GM18507 (cell line): ENCODE measurements around the gene PELI2.

Experiments
- DNase-seq: peaks from one replicate; pipeline ENCODE4 v3.0.0; 2011; ENCODE audit warnings: low read depth; ENCODE audit not compliant: insufficient read length; ENCODE audit errors: extremely low spot score
- FAIRE-seq: peaks from 2 replicates; lab custom pipeline; 2011; peaks lifted over from hg19 to GRCh38; lab: Jason Lieb, UNC

The PELI2 gene

DNA sequence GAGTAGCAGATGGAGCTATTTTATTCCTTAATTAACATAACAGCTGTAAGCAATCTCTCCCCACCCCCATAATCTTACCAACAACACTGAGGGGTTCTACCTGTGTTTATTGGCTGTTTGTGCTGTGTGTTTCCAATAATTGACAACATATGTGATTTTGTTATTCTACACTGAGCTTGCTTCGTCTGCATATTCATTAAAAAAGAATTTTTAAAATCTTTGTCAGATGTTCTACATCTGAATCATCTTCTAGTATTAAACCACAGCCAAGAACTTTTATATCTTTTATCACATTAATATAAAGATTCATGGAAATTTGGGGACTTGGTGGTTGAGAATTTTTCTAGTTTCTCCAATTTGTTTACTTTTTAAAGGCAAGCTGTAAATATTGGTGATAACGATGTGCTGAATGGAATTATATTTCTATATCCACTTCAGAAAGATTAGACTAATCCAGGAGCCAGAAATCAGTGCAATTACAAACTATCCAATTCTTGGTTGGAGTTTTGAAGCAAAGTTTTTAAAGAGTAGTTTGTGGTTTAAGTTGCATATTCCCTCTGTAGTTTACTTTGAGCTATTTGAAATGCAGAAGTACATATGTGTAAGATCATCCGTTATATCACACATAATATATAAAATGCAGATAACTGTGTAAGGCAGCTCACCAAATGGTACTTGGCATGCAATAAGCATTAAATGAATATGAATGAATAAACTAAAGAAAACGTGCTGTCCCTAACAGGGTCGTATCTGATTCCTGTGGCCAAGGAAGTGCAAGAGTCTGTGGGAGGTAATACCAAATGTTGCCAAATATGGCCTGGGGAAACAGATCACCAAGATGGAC lies 206.9 kb downstream of the PELI2 start:
- FAIRE-seq = no peak
- DNase-seq = no peak

DNA sequence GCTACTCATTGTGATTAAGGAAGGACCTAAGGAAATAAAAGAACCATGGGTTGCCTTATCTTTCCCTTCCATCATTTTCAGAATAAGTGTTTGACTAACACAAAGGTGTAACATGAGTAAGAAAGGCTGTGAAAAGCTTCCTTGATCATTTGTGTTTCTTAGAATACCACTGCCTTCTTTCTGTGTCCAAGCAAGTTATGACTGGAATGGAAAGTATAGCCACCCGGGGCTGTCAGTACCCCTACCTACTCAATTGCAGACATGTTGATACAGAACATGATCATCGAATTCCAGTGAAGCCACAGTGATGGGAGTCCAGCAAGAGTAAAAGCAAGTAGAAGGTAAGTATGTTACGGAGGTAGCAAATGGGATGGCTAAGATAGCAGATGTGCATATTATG lies 209.8 kb downstream of the PELI2 start:
- FAIRE-seq (no peak), DNase-seq (no peak)

DNA sequence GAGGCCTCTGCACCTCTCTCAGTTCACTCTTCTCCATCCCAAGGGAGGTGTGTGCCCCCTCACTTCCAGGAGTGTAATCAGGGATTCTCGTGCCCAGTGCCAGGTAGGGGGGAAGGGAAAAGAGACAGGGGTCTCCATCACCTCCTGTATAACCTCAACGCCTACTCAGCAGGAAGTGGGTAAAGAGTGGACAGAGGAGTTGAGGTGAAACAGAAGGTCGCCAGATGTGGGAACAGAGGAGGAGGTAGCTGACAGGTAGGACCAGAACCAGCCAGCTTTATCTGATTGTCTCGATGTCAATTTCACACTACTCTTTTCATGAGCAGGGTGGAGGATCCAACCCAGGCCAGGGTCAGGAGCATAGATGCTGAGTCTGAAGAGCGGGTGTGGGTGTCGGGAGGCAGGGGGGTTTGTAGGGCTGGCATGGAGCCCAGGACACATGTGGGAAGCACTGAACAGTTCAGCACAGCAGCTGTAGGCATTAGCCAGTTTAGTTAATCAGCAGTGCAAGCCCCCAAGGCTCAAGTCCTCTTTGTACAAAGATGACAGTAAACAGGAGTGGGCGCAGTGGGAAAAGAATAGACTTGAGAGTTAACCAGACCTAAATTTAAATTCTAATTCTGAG lies 213.5 kb downstream of the PELI2 start:
- DNase-seq (no peak), FAIRE-seq (no peak)

DNA sequence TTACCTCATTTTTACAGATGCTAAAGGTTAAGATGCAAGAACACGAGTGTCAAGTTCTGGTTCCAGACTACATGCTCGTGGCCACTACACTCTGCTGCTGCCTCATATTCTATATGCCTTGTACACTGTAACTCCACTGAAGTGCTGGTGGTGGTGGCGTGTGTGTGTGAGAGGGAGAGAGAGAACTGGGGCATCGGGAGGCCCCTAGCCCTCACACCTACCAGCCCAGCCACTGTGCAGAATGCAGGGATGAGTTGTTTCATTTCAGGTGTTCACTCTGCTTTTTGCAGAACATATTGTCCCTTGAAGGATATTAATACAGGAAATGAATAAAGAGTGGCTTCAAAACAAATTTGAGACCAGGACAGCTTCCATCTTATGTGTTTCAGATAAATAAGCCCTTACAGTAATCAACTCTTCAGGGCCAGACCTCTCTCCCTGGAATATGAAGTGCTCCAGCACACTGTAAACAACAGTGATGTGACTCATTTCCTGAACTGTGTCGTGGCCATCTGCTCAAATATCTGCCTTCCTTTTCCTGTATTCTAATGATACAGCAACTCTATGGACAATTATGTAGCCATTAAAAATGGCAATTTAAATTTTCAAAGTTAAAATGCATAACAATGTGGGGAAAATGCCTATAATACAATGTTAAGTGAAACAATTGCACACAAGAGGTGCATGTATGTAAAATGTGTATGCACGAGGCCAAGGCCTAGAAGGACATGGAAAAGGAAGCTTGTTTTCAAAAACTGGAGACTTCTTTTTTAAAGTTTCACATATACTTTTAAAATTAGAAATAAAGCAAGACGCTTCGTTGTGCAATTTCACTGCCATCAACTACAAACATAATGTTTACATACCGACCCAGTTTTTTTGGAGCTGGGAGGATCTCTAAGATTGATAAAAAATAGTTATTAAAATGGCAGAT lies 215.4 kb downstream of the PELI2 start:
- FAIRE-seq (no peak), DNase-seq (no peak)

DNA sequence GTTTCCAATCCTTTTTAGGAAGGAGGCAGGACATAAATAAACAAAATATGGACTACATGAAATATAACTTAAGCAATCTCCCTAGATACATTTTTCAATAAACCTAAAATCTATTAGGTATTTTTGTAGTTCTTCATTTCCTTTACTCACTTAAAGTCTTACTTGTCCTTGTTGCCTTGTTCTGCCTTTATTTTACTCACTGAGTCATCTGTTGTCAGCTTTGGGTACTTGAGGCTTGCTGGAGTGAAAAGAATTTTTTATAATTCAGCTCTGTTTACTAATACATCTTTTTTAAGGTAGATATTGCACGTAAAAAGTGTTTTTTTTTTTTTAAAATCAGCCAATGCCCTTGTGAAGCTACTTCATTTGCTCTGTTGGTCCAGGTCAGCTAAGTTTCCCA lies 216.2 kb downstream of the PELI2 start:
- DNase-seq (no peak), FAIRE-seq (no peak)

DNA sequence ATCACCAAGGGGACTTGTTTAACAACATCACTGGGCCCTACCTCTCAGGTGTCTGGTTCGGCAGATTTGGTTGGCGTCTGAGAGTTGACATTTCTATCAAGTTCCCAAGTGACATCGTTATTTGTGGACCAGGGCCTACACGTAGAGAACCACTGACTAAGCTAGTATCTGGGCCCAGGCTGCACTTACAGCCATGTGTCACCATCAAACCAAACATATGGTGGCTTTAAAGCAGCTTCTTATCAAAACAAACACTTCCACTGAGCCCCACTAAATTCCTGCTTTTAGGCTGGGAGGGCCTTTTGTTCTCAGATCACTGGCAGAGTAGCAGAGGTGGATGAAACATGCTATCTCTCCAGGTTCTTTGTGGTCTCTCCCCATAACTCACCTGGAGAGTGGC lies 220.5 kb downstream of the PELI2 start:
- DNase-seq (no peak), FAIRE-seq (no peak)

DNA sequence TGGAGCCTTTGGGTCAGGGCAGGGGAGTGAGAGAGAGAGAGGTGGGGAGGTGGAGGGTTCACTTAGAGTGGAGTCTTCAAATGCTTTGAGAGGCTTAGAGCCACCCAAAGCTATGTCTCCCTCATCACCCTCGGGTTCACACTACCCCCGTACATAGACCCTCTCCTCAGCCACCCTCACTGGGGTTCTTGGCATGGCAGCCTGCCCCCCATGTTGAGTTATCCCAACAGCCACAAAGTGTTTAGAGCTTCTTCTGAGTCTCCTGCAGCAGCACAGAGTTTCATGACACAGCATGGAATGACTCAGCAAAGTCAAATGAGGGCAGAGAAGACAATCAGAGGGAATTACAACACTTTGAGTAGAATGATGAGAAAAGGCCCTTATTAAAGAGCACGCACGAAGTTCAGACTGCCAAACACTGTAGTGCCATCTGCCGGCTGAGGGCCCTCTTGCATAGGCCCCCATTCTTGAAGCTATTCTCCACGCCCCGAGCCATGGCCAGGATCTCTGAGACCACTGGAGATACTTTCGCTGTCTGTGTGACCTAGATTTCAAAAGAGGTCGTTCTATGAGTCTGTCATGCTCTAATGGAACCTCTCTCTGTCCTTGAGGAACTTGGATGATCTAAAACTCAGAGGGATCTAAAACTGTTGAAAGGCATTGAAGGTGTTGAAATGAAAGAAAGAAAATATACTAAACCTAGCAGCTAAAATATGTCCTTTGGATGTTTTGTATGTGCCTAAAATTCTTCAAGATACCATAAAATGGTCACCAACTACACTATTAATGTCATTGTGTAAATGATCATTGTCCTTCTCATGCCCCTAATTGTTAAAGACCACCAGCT lies 221.9 kb downstream of the PELI2 start:
- FAIRE-seq = no peak
- no peak for DNase-seq

DNA sequence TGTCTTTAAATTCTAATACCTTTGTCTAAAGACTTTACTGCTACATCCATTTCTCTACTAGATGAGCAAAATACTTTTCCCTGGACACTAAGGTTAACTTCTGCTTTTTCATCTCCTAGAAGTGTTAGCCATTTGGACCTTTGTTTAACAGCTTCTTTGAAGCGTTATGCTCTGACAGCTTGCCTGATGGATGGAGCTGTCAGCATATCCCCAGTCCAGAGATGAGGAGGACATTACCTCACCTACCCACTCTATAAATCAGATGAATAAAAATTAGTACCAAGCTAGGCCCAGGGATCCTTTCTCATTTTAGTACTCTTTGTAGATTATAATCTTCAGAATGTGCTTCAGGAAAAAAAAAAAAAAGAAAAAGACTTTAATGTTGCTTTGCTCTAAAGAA lies 222.7 kb downstream of the PELI2 start:
- FAIRE-seq (no peak), DNase-seq (no peak)

DNA sequence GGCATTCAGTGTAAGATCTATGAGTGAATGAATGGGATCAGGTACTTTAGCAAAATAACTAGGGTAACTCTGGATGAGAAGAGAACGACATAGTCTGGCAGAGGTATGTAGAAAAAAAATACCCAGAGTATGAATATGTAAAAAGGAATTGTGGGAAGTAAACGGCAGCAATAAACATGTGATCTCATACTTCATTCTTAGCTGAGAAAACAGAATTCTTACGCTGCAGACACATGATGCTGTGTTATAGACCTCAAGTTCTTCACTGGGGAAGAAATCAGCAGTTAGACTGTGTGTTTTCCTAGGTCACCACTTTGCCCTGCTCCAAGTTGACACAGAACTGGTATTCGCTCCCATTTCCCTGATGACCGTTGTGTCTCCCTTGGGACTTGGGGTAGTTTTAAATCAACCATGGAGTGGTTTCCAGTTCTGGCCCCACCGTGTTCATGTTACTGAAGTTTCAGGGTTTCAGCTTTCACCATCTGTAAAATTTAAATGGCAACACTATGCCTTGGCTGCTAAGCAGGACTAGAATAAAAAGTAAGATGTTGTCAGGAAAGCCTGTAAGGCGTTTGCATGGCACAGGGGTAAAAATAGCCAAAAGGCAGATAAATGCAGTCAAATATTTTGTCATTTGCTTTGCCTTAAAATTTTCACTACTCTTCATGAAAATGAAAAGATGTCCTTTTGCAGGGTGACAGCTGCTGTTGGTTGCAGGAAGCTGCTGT lies 223.7 kb downstream of the PELI2 start:
- no peak for FAIRE-seq
- no peak for DNase-seq

DNA sequence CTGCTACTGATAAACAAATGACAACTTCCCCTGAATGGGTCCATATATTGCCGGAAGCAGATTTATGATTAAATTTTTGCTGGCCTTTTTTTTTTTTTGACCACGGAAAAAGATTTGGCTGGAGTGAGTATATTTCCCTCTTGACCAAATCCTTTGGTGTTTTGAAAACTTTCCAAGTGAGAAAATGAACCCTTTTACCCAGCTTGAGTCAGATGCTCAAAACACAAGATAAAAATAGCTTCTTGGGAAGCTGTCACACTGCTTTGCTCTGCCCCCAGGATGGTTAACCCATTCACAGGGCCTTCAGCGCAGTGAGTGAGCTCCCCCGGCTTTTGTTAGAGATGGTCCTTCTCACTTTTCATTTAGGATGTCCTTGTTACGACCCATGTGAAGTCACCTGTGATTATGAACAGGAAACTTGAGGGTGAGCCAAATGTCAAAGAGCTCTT lies 224.3 kb downstream of the PELI2 start:
- DNase-seq = no peak
- FAIRE-seq = no peak

DNA sequence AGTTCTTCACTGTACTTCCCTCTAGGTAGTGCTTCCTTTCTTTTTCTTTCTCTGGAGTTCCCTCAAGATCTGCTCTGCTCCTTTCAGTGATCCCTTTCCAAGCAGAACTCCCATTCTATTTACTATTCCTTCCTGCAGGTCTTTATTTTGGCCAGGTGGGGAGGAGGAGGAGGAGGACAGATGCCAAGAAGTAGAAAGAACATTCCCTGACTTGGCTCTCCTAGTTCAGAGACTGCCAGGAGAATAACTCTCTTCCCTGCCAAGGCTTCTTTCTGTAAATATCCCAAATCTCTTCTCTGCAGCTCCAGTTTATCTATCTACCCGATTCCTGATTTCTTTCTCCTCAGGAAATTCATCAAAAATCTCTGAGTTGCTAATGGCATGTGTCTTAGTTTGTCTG lies 231.7 kb downstream of the PELI2 start:
- FAIRE-seq (no peak), DNase-seq (no peak)
